Stimulated activated CD4-positive, alpha-beta T cell treated with anti-CD3 and anti-CD28 coated beads, TNF-alpha, amount 100 ng/mL, for 48 hours (primary cell): ENCODE results near the gene NRG2.
A peak's percentile ranks its signal among the peaks of the same experiment; 100 is the strongest.

Experiments
- DNase-seq, 3 donors: peaks; one replicate each; pipeline ENCODE4 v3.0.0-alpha.2; 2020; ENCODE audit warnings: low read depth in 3 of 3

The NRG2 gene

DNA sequence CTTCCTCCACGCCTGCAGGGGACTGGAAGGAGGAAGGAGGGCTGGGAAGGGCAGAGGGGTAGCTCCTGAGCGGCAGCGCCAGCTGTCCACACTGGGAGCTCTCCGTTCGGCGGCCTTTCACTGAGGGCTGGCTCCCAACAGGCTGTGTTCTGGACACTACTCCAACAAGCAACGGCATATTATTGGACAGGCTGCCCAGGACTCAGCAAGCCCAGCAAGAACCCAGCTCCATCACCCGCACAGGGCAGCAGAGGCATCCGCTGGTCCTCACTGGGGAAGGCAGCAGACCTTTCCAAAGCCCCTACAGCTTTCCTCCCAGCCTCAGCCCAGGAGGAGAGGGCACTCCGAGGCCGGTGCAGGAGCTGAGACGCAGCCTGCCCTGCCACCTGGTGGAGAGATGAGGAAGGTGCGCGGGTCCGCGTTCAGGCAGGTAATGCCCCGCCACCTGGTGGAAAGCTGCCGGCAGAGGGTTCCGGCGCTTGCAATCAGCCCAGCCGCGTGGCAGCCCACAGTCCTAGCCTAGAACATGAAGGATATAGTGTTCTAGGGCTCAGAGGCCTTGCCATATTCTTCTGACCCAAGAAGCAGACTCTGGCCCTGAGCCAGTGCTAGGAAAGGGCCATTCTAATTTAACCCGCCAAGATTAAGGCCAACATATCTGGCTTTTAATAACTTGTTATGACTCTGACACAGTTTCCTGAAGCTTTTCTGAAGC, 74.4 kb downstream of the NRG2 start:
- DNase-seq: peak; percentile 77 to 86 (median 86)

DNA sequence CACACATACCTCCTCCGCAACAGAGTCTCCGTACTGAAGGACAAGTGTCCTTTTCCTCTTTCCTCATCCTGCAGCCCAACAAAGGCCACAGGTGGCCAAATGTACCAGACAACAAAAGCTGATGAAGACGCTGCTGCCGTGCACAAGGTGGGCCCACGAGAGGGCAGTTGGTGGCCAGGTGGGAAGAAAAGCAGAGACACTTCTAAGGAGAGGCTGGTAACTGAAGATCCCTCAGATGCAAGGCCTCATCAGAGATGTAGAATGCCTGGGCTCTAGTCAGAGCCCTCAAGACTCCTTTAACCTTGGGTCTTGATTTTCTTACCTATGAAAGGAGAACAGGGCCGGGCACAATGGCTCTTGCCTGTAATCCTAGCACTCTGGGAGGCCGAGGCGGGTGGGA, 75.7 kb downstream of the NRG2 start:
- no peak for DNase-seq

DNA sequence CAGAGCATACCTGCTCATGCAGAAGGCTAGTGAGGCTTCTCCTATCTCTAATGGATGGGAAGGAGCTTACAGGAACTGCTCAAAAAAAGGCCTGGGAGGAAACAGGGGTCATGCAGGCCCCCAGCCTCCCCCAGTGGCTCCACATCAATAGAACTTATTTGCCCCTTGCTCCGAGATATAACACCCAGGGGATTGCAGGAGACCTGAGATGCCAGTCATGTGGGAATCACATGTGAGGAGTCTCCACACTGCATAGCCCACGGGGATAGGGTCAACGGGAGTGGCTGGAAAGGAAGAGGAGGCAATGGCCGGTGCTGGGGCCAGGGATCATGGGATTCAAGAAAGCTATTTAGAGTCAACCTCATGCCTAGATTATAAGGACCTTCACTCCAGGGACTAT, 76.2 kb downstream of the NRG2 start:
- DNase-seq: no peak

DNA sequence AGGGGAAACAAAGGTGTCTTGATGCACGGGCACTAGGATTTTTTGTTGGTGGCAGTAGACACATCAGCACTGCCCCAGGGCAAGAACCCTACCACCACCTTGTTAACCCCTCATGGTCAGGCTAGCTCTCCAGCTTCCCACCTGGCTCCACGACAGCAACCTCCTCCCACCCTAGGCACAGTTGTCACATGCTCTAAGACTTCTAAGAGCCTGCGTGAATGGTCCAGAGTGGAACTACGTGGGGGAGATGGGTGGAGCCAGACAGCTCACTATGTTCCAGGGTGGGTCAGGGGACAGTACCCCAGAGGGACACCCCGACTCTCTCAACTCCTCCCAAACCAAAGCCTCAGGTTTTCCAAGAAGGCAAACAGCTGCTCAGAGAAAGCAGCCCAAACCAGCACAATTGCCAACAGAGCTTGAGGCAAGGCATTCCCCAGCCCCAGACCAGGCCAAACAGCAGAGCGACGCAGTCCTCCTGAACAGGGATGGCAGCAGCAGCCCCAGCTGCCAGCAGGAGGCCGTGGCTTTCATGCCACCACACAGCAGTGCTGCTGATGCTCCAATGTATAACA, 78.0 kb downstream of the NRG2 start:
- no peak for DNase-seq

DNA sequence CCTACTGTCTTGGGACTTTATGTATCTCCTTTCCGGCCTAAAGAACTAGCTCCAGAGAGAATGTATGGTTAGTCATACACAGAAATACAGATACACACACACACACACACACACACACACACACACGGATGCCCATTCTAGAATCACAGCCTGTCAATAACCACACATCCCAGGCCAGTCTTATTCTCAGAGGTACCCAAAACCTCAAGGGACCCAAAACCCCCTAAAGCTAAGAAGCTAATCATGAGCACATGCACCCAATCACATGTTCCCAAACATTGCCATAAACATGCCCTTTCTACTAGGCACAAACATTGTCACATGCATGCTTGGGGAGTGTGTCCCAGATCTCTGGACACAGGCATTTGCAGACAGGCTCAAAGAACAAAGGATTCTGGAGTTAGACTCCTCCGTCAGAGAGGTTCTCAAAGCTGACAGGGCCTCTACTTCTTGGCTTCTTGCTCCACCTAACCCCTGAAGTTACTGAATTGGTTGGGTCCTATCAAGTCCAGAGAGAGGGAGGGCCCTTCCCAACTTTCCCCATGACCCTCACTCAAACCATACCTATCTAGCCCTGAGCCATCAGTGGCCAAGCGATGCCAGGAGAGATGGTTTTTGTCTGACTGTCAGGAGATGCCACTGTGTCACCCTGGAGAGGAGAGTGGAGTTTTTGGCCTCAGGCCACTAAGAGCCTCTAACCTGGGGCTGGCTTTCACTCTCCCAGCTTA, 78.7 kb downstream of the NRG2 start:
- DNase-seq: no peak

DNA sequence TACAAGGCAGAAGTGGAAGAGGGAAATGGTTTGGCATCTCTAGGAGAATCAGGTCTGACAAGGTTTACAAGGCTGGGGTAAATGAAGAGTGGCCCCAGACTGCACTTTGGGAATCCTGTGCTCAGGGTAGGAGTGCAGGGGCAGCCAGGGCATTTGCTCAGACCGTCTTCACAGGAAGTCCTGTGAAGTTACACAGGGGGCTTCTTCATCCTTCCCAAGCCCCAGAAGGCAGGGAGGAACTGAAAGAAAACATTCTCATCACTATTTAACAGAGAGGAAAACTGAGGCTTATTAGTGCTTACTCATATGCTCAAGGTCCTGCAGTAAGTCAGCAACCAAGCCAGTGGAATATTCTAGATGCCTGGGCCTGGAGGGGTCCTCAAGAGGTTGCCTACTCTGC, 80.7 kb downstream of the NRG2 start:
- no peak for DNase-seq

DNA sequence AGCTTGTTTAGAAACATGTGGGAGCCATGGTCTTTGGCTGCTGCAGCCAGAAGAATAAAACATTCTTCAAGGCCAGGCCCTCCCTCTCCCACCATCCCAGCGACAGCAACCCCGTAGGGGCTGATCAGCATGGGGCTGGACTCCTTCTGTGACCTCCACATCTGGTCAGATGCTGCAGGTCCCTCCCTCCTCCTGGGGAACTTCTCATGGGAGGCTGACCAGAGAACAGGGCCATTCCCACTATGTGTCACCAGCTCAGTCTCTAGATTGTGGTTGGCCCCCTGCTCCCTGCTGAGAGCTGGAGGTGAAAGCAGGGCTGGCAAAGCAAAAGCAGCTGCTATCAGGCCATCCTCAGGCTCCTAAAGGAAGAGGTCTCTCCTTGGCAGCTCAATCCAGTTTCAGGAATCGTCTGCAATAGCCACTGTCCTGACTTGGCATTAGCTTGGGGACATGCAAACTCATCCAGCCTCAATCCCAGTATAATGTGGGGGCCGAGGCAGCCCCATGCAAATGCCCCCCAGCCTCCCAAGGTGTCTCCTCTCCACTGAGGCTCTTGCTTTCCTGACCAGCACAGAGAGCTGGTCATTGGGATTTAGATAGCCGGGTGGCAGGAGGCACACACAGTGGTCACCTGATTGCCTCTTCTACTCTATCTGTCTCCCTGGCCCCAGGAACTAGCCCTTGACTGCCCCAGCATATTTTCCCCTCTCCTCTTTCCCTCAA, 81.5 kb downstream of the NRG2 start:
- DNase-seq: no peak

DNA sequence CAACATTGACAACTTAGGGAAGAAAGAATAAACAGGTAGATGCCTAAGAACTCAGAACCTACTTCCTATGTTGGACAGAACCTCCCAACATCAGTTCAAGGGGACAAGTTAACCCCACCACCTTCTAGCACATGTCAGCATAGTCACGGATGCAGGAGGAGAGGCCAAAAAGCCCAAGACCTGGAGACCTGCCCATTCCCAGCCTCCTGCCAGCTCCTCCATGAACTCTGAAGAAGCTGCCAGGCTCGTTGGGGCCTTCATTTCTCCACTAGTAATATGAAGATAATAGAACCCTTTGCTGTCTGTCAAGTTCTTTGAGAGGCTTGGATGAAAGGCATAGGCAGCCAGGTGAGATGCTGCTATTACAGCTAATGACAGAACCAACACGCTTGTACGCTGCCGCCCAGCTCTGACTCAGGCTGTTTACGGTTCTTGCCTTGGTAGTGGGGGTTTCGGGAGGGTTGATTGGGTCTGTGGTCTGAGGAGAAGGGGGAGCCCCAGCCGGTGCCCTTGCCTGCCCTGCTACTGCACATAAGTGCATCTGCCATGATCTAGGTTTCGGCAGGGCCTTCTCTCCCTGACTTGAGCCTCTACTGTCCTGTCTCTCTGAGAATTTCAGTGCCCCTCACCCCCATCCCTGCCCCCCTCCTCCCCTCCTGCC, 82.2 kb downstream of the NRG2 start:
- DNase-seq: no peak

DNA sequence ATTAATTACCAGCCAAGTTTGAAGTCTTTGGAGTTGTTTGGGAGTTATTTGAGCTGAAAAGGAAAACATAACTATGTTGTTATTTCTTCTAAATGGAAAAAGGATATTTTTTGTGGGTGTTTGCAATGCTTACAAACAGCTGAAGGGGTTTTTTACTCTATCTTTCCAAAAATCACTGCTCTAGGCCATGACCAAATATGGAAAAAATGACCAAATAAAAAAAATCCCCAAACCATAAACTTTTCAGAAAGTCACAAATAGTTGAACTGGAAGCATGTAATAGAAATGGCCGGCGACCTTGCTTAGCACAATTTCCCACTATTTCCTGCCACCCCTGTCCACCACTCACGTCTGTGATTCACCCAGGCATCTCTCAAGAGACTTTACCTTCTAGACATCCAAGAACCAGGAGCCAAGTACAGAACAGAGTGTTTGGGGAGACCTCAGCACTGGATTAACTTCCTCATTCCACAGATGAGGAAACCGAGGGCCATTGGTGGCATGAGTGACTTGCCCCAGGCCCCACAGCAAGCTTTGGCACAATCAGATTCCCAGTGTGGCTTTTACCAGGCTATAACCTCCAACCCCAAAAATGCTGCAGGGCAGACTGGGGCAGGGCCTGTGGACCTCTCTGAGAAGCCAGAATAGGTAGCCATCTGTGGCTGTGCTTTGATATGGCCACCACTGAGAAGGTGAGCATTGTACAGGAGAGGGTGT, 84.5 kb downstream of the NRG2 start:
- DNase-seq: no peak

DNA sequence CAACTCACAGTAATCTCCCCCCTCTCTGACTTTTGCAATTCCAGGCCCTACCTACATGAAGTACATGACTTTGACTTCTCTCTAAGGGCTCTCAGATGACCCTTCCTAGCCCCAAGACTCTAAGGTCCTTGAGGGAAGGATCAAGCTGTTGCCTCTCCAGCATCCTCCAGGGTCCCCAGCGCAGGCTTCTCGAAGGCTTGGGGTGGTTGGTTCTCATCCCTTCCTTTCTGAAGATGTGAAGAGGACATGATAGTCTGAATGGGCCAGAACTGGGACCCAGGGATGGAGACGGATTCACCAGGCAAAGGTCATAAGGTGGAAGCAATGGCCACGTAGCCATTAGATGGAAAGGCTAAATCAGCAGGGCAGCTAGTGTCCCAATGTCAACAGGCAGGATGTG, 86.8 kb downstream of the NRG2 start:
- DNase-seq: no peak

DNA sequence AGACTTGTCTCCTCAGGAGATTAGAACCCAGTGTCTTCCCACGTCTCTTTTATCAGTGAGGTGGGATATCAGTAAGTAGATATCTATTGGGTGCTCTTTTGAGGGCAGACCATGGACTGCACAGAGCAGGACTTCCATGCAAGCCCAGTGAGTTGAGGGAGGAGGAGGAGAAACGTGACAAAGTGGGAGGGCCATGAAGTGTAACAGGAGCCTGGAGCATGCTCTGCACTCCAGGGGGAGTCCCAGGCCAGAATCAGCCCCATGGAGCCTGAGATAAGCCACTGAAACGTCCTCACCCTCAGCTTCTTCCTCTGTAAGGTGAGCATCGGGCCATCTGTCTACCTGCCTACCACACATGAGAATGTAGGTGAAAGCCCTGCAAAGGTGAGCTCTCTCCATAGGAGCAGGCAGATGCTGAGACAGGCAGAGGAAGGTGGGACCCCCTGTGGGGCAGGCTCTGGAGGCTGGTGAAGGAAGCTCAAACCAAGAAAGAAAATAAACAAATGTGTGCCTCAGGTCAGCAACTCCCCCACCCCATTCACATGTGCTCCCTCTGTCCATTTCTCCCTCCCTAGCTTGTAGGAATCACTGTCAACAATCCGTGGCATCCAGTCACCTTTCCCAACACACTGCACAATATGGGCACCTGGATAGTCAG, 87.4 kb downstream of the NRG2 start:
- DNase-seq: no peak

DNA sequence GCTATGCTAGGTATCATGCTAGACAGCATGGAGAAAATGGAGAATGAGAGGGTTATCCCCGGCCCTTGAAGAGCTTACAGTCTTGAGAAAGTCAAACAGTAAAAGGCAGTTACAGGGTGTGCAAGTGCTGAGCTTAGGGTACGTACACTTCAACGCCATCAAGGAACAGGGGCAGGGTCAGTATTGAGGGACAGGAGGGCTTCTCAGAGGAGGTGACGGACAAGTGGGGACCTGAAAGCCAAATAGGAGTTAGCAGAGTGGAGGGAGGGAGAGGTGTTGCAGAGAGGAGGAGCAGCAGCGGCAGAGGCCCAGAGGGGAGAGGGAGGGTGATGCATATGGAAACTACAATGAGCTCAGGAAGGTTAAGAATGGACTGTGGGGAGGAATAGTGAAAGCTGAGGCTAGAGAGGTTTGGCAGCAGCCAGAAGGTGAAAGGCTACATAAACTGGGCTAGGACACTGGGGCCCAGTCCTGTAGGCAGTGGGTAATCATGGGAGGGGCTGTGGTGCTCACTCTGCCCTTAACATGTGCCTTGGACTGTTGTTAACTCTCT, 88.0 kb downstream of the NRG2 start:
- no peak for DNase-seq

DNA sequence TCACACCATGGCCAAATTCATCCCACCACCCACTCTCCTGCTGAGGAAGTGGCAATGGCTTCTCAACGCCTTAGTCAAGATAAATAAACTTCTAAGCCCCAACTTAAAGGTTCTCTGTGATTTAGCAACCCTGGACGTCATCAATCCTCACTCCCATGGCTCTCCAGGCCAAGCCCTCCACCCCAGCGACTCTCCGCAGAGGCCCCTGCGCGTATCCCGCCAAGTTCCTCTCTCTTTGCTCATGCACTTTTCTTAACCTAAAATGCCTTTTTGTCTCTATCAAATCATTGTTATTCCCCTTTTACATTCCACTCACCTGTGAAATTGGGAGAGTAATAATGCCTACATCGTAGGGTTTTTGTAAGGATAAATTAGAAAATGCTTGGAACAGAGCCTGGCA, 88.6 kb downstream of the NRG2 start:
- DNase-seq: no peak

DNA sequence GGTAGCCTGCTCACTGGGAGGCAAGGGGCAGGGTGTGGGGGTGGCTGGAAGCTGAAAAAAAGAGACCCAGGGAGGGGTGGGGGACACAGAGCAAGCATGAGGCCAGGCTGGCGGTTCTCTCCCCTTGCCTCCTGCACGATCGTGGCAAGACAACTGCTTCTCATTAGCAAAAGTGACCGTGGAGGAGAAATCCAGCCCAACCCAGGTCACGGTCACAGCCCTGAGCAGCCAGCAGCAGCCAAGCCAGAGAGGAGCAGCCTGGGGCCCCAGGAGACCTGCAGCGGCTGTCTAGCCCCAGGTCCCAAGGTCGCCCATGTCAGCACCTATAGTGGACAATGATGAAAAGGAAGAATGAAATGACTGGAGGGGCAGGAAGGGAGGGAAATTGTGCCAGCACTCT, 89.1 kb downstream of the NRG2 start:
- DNase-seq: no peak

DNA sequence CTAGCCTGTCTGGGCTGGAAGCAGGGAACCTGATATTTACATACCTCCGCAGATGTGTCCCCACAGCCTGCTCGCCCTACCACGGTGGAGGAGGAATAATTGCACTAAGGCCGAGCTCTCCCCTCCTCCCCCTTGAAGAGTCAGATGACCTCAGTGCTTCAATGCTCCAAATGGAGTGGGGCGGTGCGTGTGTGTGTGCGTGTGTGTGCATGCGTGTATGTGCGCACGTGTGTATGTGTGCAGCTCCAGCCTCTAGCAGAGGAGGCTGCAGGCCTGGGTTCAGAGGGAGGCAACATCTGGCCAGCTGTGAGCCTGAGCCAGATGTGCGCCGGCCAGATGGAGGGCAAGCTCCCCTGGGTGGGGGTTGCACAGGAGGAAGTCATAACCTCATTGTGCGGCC, 90.5 kb downstream of the NRG2 start:
- DNase-seq: no peak

DNA sequence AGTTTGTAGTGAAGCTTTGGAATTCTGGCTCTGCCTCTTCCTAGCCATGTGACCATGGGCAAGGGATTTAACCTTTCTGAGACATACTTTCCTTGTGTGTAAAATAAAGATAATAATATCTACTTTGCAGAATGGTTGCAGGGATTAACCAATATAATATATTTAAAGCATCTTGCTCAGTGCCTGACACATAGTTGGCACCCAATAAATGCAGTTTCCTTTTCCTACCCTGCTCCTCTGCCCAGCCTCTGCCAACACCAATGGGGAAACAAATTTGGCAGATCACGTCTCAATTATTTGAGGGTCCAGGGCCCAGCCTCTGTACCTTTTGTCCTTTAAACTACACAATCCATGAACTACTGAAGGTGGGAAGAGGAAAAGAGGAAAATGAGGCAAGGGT, 91.1 kb downstream of the NRG2 start:
- DNase-seq: no peak

DNA sequence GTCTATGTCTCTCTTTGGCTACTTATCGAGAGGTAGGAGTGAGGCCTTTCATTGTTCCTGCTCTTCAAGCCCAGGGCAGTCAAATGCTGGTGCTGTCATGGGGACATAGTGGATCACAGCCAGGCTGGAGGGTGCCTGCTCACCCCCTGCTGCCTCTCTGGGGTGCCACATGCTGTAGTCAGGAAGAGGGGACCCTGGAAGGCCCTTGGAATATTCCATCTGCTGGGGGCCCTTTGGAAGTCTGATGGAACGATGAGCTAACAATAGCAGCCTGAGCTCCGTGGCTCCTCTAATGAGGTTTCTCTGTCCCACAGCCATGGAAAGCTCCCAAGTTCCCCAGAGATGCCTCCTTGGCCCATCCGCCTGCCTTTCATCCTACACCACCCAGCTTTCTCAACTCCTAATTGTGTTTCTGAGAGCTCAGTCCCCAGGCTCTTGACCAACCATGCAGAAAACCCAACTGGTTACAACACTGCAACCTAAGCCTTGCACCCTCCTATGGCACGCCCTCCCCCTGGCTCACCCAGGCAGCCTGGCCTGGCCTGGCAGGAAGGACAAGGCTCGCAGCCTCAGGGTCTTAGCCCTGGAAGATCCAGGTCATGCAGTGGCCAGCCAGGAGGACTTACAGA, 91.7 kb downstream of the NRG2 start:
- DNase-seq: no peak

DNA sequence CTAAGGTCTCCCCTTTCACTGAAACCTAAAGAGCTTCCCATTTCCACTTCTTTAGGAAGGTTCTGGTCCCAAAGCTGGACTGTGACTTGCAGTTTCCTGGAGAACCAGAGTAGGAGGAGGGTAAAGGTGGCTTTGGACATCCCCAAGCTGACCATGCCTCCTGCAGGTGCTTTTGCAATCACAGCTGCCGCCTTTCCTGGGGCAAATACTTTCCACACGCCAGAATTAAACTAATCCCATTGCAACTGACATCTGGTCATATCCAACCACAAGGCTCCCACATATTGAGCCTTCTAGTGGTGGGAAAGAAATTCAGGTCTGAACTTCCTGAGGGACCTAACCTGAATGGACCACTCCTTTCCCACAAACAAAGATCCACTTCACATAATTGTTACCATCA, 92.7 kb downstream of the NRG2 start:
- DNase-seq: no peak

DNA sequence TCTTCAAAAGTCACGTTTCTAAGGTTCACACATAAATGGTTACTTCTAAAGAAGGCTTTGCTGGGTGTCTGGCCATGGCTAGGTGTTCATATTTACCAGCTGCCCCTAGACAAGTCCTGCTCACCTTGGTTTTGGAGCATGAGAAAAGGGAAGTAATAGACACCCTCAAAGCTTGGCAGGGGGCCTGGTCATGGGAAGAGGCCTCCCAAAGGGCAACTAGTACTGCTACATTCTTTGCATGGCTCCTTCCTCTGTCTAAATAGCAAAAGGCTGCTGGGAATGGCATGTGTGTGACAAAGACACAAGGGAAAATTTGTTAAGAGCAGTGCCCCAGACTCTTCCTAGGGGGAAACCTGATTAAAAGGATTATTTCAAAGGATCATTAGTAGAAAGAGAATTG, 93.4 kb downstream of the NRG2 start:
- no peak for DNase-seq

DNA sequence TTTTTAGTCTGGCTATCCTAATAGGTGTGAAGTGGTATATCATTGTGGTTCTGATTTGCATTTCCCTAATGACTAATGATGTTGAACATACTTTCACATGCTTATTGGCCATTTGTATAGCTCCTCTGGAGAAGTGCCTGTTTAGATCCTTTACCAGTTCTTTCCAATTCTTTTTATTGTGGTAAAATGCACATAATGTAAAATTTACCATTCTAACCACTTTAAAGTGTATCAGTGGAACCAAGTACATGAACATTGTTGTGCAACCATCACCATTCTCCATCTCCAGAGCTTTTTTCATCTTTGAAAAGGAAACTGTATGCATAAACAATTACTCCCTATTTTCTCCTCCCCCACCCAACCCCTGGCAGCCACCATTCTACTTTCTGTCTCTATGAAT, 95.4 kb downstream of the NRG2 start:
- DNase-seq: no peak
